Fibroblast of skin of right biceps (primary cell): Measurements from ENCODE around the gene MFN1.
"Not testable (repeated sequence)": the region's sequence is repeated elsewhere in the genome, so short reads cannot be mapped to it uniquely, and the experiment has no call there.

Experiments used
- DNase-seq: peaks from one replicate; pipeline ENCODE4 v3.0.0-alpha.2; 2013

The MFN1 gene

GRCh38 chr3:179347345-179348194, at the start of gene MFN1:
Gene MFN1 (plus strand): TSS chr3:179347709. CDS start chr3:179348852, 1,143 bp downstream.
- DNase-seq = peak; percentile 96

GRCh38 chr3:179297971-179298725, 49.4 kb upstream of the MFN1 start:
- DNase-seq = no peak

GRCh38 chr3:179299316-179299715, 48.2 kb upstream of the MFN1 start:
- no peak for DNase-seq

- no peak for DNase-seq
Measured at GRCh38 chr3:179299999-179300613, 47.4 kb upstream of the MFN1 start.

- no peak for DNase-seq
Measured at GRCh38 chr3:179301645-179302044, 45.9 kb upstream of the MFN1 start.

- no peak for DNase-seq
Measured at GRCh38 chr3:179302111-179302510, 45.4 kb upstream of the MFN1 start.

GRCh38 chr3:179304605-179305004, 42.9 kb upstream of the MFN1 start:
- DNase-seq = no peak

GRCh38 chr3:179307362-179307761, 40.1 kb upstream of the MFN1 start:
- DNase-seq = not testable (repeated sequence)

GRCh38 chr3:179308001-179308400, 39.5 kb upstream of the MFN1 start:
- no peak for DNase-seq

- no peak for DNase-seq
Measured at GRCh38 chr3:179309225-179310078, 38.1 kb upstream of the MFN1 start.

- DNase-seq = no peak
Measured at GRCh38 chr3:179318876-179319275, 28.6 kb upstream of the MFN1 start.

- DNase-seq = peak; percentile 53
Measured at GRCh38 chr3:179321668-179322285, 25.7 kb upstream of the MFN1 start.

GRCh38 chr3:179322286-179323196, 25.0 kb upstream of the MFN1 start, which contains the start of gene ZNF639:
Gene ZNF639 (plus strand): TSS chr3:179323031. CDS start chr3:179328294, 5,263 bp downstream.
- DNase-seq = peak; percentile 91

- DNase-seq = peak; percentile 77
Measured at GRCh38 chr3:179323197-179324110, 24.1 kb upstream of the MFN1 start.

GRCh38 chr3:179324270-179324754, 23.2 kb upstream of the MFN1 start:
- DNase-seq = peak; percentile 40

GRCh38 chr3:179330438-179330837, 17.1 kb upstream of the MFN1 start:
- DNase-seq = peak; percentile 26

- no peak for DNase-seq
Measured at GRCh38 chr3:179332240-179332639, 15.3 kb upstream of the MFN1 start.

GRCh38 chr3:179333084-179333483, 14.4 kb upstream of the MFN1 start:
- no peak for DNase-seq

- DNase-seq = no peak
Measured at GRCh38 chr3:179336345-179336929, 11.1 kb upstream of the MFN1 start.
